ENCODE data around the gene TNFRSF1A.

DNA sequence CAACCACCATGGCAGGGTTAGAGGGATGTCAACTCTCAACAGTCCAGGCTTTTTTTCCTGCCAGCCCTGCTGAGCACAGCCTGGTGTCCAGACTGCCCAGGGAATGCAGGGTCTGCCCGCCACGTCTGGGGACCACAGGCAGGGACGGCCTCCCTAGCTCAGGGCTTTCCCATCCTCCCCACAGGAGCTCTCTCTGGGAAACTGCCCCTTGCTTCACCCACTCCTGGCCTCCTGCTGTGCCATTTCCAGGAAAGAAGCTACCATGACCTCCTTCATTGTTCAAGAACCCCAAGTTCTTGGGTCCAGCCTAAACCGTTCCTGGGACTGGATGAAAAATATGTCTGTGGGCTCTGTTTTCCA, 28.7 kb upstream of the TNFRSF1A start:
- TF ChIP-seq NFE2L2 (IDR thresholded peaks at IDR 0.05; ENCODE audit: low read length), result no peak
- TF ChIP-seq SATB2 (CRISPR knock-in tag; IDR thresholded peaks at IDR 0.05), result no peak
- no peak for TF ChIP-seq CTCF (CRISPR knock-in tag; IDR thresholded peaks at IDR 0.05)
- no peak for TF ChIP-seq SMAD1 (CRISPR knock-in tag; IDR thresholded peaks at IDR 0.05; ENCODE audit: borderline replicate concordance, low read depth)
- no peak for TF ChIP-seq ZNF234 (CRISPR knock-in tag; conservative IDR thresholded peaks at IDR 0.05)
